ENCODE measurements around the gene CTIF.

The CTIF gene

DNA sequence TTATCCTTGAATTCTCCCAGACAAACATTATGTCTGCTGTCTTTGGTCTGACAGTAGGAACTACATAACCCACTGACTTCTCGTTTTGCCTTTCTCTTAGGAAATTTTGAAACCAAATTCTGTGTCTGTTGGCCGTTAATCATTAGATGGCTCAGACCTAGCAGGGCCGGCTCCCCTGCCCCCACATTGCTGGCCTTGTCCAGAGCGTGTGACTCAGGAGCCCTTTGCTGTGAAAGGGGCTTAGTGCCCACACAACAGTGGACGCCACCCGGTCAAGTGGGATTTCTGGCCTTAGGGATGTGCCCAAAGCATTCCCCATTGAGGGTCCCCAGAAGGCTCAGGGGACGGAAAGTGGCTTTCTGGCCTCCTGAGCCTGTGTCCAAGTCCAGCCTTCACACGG lies 137.5 kb downstream of the CTIF start:
- no peaks in the 10 kb centered on the region for H4K20me1 ChIP-seq (ENCODE audit: insufficient read depth, low read length)
- no peak overlapping the region for H3K9ac ChIP-seq (ENCODE audit: low read length)
- no peak overlapping the region for H3K4me3 ChIP-seq (ENCODE audit: low read length)
- H3K4me2 ChIP-seq (ENCODE audit: low read length): 0 out of 2 replicates have a peak overlapping the region, but pooled peaks have one; percentile 1
- H3K36me3 ChIP-seq (replicated peaks; ENCODE audit: low read depth, low read length): peaks cover 4% of the 10 kb centered on the region
- no peaks in the 10 kb centered on the region for H3K27me3 ChIP-seq (ENCODE audit: low read depth, low read length)
- no peak overlapping the region for H2AFZ ChIP-seq (ENCODE audit: low read depth, low read length)
- H3K9me3 ChIP-seq (ENCODE audit: insufficient read depth, low read length): no peaks in the 10 kb centered on the region; the same call in 1 of the 2 replicates
- no peak overlapping the region for H3K27ac ChIP-seq (ENCODE audit: low read length)
- H3K4me1 ChIP-seq (ENCODE audit: low read length): peaks cover 34% of the 10 kb centered on the region
- no peaks in the 10 kb centered on the region for H3K79me2 ChIP-seq (ENCODE audit: low read length)
- TF ChIP-seq, protein P1, sequence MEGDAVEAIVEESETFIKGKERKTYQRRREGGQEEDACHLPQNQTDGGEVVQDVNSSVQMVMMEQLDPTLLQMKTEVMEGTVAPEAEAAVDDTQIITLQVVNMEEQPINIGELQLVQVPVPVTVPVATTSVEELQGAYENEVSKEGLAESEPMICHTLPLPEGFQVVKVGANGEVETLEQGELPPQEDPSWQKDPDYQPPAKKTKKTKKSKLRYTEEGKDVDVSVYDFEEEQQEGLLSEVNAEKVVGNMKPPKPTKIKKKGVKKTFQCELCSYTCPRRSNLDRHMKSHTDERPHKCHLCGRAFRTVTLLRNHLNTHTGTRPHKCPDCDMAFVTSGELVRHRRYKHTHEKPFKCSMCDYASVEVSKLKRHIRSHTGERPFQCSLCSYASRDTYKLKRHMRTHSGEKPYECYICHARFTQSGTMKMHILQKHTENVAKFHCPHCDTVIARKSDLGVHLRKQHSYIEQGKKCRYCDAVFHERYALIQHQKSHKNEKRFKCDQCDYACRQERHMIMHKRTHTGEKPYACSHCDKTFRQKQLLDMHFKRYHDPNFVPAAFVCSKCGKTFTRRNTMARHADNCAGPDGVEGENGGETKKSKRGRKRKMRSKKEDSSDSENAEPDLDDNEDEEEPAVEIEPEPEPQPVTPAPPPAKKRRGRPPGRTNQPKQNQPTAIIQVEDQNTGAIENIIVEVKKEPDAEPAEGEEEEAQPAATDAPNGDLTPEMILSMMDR (IDR thresholded peaks at IDR 0.05; ENCODE audit: low read depth, low read length): no peak
- no peak for TF ChIP-seq EZH2phosphoT487 (IDR thresholded peaks at IDR 0.05; ENCODE audit: low read depth)

DNA sequence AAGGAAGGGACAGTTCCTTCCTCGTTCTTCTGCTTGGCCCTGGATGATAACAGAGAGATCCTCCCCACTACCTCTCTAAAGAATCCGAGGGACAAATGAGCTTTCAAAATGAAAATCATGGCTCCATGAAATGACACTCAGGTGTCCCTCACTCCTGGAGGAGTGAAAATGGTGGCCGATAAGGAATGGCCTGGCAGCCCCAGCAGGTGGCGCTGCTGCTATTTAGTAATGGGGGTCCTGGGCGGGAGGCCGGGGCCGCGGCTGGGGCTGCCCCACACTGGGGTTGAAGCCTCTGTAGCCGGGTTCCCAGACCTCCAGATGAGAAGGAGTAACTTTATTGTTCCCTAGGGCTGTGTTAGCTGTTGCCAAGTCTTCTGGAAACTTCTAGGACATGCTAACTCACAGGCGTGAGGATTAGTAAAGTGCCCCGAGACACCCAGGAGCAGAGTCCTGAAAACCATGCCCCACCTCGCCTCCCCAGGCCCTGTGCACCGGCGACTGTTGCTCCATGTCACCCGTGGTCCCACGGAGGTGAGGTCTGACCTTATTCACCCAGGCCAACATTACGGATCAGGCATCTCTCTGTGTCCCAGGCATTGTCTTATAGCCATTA lies 138.0 kb downstream of the CTIF start:
- Histone ChIP-seq H3K27me3 (ENCODE audit: low read depth, low read length) (no peaks in the 10 kb centered on the region), H3K4me1 (ENCODE audit: low read length) (peaks cover 32% of the 10 kb centered on the region), H3K4me3 (ENCODE audit: low read length) (no peak overlapping the region), H3K27ac (ENCODE audit: low read length) (no peak overlapping the region), H3K36me3 (replicated peaks; ENCODE audit: low read depth, low read length) (no peaks in the 10 kb centered on the region), H4K20me1 (ENCODE audit: insufficient read depth, low read length) (no peaks in the 10 kb centered on the region), H3K9ac (ENCODE audit: low read length) (no peak overlapping the region), H3K4me2 (ENCODE audit: low read length) (peak overlapping the region; percentile 35), H3K9me3 (ENCODE audit: insufficient read depth, low read length) (no peaks in the 10 kb centered on the region), H3K79me2 (ENCODE audit: low read length) (no peaks in the 10 kb centered on the region), H2AFZ (ENCODE audit: low read depth, low read length) (no peak overlapping the region)
- TF ChIP-seq, protein P1 (IDR thresholded peaks at IDR 0.05; ENCODE audit: low read depth, low read length): peak; percentile 100
- no peak for TF ChIP-seq EZH2phosphoT487 (IDR thresholded peaks at IDR 0.05; ENCODE audit: low read depth)

DNA sequence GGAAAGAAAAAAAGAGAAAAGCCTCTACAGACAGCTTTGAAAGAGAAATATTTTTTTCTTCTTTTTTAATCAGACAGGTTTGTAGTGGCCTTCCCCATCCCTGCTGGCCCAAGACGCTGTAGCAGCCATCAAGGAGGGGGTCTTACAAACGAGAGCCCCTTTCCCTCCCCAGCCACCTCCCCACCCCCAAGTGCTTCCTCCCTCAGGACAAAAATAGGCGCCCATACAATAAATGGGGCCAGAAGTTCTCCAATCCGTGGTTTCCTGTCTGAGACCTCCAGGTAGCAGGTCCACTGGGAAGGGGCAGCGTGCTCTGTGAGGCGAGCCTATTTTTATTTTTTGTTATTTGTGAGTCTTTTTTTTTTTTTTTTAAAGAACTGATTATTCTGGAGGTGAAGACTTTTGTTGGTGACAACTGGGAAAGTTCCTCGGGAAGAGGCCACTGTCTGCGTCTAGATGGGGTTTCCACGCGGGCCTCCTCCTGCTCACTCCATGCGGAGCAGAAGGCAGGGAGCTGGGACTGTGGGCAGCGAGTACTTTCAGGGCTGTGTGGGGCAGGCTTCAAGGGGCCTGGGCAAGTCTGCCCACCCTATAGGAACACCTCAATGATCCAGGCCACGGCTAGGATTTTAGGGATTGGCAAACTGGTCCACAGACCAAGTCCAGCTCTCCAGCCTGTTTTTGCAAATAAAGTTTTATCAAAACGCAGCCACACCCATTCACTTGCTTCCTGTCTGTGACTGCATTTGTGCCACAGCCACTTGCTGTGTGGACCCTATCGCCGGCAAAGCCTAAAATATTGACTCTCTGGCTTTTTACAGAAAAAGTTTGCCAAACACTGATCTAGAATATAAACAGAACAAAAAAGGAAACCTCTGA lies 139.6 kb downstream of the CTIF start:
- Histone ChIP-seq H3K4me2 (ENCODE audit: low read length) (no peak overlapping the region), H2AFZ (ENCODE audit: low read depth, low read length) (no peak overlapping the region), H3K9me3 (ENCODE audit: insufficient read depth, low read length) (no peaks in the 10 kb centered on the region), H3K4me3 (ENCODE audit: low read length) (no peak overlapping the region), H3K79me2 (ENCODE audit: low read length) (no peaks in the 10 kb centered on the region), H3K36me3 (replicated peaks; ENCODE audit: low read depth, low read length) (no peaks in the 10 kb centered on the region), H3K27ac (ENCODE audit: low read length) (no peak overlapping the region), H4K20me1 (ENCODE audit: insufficient read depth, low read length) (no peaks in the 10 kb centered on the region), H3K4me1 (ENCODE audit: low read length) (peaks cover 27% of the 10 kb centered on the region), H3K27me3 (ENCODE audit: low read depth, low read length) (no peaks in the 10 kb centered on the region), H3K9ac (ENCODE audit: low read length) (no peak overlapping the region)
- TF ChIP-seq EZH2phosphoT487 (IDR thresholded peaks at IDR 0.05; ENCODE audit: low read depth): no peak

DNA sequence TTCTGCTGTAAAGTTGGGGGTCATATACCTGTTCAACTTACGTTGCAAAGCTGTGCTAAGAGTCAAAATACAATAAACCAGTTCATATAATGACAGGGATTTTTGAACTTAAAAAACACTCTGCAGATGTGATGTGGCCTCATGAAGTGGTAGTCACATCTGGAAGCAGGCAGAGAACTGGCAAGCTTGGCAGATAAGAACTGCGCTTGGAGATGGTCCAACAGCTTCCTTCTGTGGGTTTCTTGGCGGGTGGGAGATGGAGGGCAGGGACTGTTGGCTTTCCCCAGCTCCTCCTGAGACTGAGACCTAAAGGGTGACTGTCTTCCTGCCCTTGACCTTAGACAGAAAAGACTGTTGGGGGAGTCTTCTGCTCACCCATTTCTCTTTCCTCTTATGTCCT lies 140.4 kb downstream of the CTIF start:
- H3K27ac ChIP-seq (ENCODE audit: low read length): no peak overlapping the region
- H3K4me3 ChIP-seq (ENCODE audit: low read length): no peak overlapping the region
- H2AFZ ChIP-seq (ENCODE audit: low read depth, low read length): no peak overlapping the region
- H3K36me3 ChIP-seq (replicated peaks; ENCODE audit: low read depth, low read length): no peaks in the 10 kb centered on the region
- H3K27me3 ChIP-seq (ENCODE audit: low read depth, low read length): no peaks in the 10 kb centered on the region
- no peak overlapping the region for H3K4me2 ChIP-seq (ENCODE audit: low read length)
- no peak overlapping the region for H3K9ac ChIP-seq (ENCODE audit: low read length)
- TF ChIP-seq, protein P1 (IDR thresholded peaks at IDR 0.05; ENCODE audit: low read depth, low read length): no peak
- no peak for TF ChIP-seq EZH2phosphoT487 (IDR thresholded peaks at IDR 0.05; ENCODE audit: low read depth)
- H3K9me3 ChIP-seq (ENCODE audit: insufficient read depth, low read length): no peaks in the 10 kb centered on the region
- peaks cover 19% of the 10 kb centered on the region for H3K4me1 ChIP-seq (ENCODE audit: low read length)
- no peaks in the 10 kb centered on the region for H4K20me1 ChIP-seq (ENCODE audit: insufficient read depth, low read length)
- H3K79me2 ChIP-seq (ENCODE audit: low read length): no peaks in the 10 kb centered on the region
